Measurements from ENCODE around the gene OLFML3.

The OLFML3 gene

GRCh38 chr1:114025609-114026401 is 46.5 kb downstream of the OLFML3 start:
- H3K9me3 ChIP-seq (ENCODE audit: insufficient read depth, low read length, severe bottlenecking), result no peaks in the 10 kb centered on the region
- no peak overlapping the region for H3K27ac ChIP-seq (ENCODE audit: low read length)
- no peak overlapping the region; the same call in 1 of the 2 replicates for H2AFZ ChIP-seq (ENCODE audit: low read depth, low read length)
- no peak overlapping the region for H3K4me2 ChIP-seq (ENCODE audit: insufficient read depth, low read length)
- no peaks in the 10 kb centered on the region for H3K36me3 ChIP-seq (ENCODE audit: insufficient read depth, low read length)
- no peaks in the 10 kb centered on the region for H4K20me1 ChIP-seq (ENCODE audit: insufficient read depth, low read length)
- H3K27me3 ChIP-seq (ENCODE audit: insufficient read depth, low read length, poor library complexity), result no peaks in the 10 kb centered on the region
- H3K9ac ChIP-seq (ENCODE audit: low read depth, low read length), result no peak overlapping the region
- H3K4me1 ChIP-seq (ENCODE audit: insufficient read depth, low read length), result no peaks in the 10 kb centered on the region
- H3K79me2 ChIP-seq (ENCODE audit: insufficient read depth, low read length), result no peaks in the 10 kb centered on the region
- no peak overlapping the region for H3K4me3 ChIP-seq (ENCODE audit: low read depth in 1 of 2, low read length in 2 of 2)
- DNase-seq, result no peak
- TF ChIP-seq EZH2 (IDR thresholded peaks at IDR 0.05; ENCODE audit: borderline replicate concordance, low read depth, low read length, severe bottlenecking) (no peak), CTCF (IDR thresholded peaks at IDR 0.05; ENCODE audit: borderline replicate concordance, extremely low read depth, low read length, poor library complexity, severe bottlenecking) (no peak)
- no peak for ATAC-seq (ENCODE audit: insufficient read depth, low read depth)

GRCh38 chr1:114026797-114027196 is 47.5 kb downstream of the OLFML3 start:
- Histone ChIP-seq H2AFZ (ENCODE audit: low read depth, low read length) (no peak overlapping the region), H3K4me3 (ENCODE audit: low read depth in 1 of 2, low read length in 2 of 2) (no peak overlapping the region), H3K9ac (ENCODE audit: low read depth, low read length) (no peak overlapping the region), H3K27ac (ENCODE audit: low read length) (no peak overlapping the region), H4K20me1 (ENCODE audit: insufficient read depth, low read length) (no peaks in the 10 kb centered on the region), H3K4me1 (ENCODE audit: insufficient read depth, low read length) (no peaks in the 10 kb centered on the region), H3K9me3 (ENCODE audit: insufficient read depth, low read length, severe bottlenecking) (no peaks in the 10 kb centered on the region), H3K36me3 (ENCODE audit: insufficient read depth, low read length) (no peaks in the 10 kb centered on the region), H3K27me3 (ENCODE audit: insufficient read depth, low read length, poor library complexity) (no peaks in the 10 kb centered on the region), H3K4me2 (ENCODE audit: insufficient read depth, low read length) (no peak overlapping the region), H3K79me2 (ENCODE audit: insufficient read depth, low read length) (no peaks in the 10 kb centered on the region)
- TF ChIP-seq EZH2 (IDR thresholded peaks at IDR 0.05; ENCODE audit: borderline replicate concordance, low read depth, low read length, severe bottlenecking) (no peak), CTCF (IDR thresholded peaks at IDR 0.05; ENCODE audit: borderline replicate concordance, extremely low read depth, low read length, poor library complexity, severe bottlenecking) (no peak)
- no peak for DNase-seq
- no peak for ATAC-seq (ENCODE audit: insufficient read depth, low read depth)
